ENCODE results near the gene SP100. TPM values are rescaled to one million over a fixed set of nuclear protein-coding genes. Genes with fewer than 3 reads are reported as not detected.

Gene SP100
- total and polyA plus RNA-seq, 2 of the 13 experiments (the other 11 are each of a cell fraction or from before 2014, with no cell fraction given), result 12.6 to 16.5 TPM

DNA sequence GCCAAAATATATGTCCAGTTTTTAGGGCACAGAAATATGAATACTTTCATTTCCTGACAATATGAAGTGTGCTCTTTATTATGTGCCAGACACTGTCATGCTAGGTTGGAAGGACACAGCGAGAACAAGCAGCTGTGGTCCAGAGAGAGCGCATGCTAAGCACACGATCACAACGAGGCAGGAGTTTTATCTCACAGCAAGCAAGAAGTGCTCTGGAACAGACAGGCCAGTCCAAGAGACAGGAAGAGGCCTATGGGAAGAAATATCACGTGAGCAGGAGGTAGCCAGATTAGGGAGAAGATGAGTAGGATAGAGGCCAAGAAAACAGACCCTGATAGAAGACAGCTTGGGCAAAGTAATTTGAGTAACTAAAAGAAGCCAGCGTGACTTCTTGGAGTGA, 161.1 kb downstream of the SP100 start (continued):
- no peak for TF ChIP-seq PRDM15 (CRISPR knock-in tag; IDR thresholded peaks at IDR 0.05)
- no peak for TF ChIP-seq KLF11 (CRISPR knock-in tag; IDR thresholded peaks at IDR 0.05)
- TF ChIP-seq ZNF891 (CRISPR knock-in tag; IDR thresholded peaks at IDR 0.05), result no peak
- no peak for TF ChIP-seq ZNF101 (CRISPR knock-in tag; IDR thresholded peaks at IDR 0.05; ENCODE audit: borderline replicate concordance, low read depth)
- TF ChIP-seq, protein P1, sequence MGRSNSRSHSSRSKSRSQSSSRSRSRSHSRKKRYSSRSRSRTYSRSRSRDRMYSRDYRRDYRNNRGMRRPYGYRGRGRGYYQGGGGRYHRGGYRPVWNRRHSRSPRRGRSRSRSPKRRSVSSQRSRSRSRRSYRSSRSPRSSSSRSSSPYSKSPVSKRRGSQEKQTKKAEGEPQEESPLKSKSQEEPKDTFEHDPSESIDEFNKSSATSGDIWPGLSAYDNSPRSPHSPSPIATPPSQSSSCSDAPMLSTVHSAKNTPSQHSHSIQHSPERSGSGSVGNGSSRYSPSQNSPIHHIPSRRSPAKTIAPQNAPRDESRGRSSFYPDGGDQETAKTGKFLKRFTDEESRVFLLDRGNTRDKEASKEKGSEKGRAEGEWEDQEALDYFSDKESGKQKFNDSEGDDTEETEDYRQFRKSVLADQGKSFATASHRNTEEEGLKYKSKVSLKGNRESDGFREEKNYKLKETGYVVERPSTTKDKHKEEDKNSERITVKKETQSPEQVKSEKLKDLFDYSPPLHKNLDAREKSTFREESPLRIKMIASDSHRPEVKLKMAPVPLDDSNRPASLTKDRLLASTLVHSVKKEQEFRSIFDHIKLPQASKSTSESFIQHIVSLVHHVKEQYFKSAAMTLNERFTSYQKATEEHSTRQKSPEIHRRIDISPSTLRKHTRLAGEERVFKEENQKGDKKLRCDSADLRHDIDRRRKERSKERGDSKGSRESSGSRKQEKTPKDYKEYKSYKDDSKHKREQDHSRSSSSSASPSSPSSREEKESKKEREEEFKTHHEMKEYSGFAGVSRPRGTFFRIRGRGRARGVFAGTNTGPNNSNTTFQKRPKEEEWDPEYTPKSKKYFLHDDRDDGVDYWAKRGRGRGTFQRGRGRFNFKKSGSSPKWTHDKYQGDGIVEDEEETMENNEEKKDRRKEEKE (IDR thresholded peaks at IDR 0.05), result no peak
- TF ChIP-seq, protein P2, sequence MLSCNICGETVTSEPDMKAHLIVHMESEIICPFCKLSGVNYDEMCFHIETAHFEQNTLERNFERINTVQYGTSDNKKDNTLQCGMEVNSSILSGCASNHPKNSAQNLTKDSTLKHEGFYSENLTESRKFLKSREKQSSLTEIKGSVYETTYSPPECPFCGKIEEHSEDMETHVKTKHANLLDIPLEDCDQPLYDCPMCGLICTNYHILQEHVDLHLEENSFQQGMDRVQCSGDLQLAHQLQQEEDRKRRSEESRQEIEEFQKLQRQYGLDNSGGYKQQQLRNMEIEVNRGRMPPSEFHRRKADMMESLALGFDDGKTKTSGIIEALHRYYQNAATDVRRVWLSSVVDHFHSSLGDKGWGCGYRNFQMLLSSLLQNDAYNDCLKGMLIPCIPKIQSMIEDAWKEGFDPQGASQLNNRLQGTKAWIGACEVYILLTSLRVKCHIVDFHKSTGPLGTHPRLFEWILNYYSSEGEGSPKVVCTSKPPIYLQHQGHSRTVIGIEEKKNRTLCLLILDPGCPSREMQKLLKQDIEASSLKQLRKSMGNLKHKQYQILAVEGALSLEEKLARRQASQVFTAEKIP (CRISPR knock-in tag; IDR thresholded peaks at IDR 0.05; ENCODE audit: borderline replicate concordance), result no peak
- no peak for TF ChIP-seq ZNF547 (CRISPR knock-in tag; IDR thresholded peaks at IDR 0.05)
- no peak for TF ChIP-seq MEF2D (CRISPR knock-in tag; IDR thresholded peaks at IDR 0.05)
- TF ChIP-seq RXRA (CRISPR knock-in tag; IDR thresholded peaks at IDR 0.05), result no peak

All from HepG2 (cell line).